Transverse colon (tissue), 4 donors: ENCODE measurements around the gene BEND7. TPM values are rescaled to one million over a fixed set of nuclear protein-coding genes. Genes with fewer than 3 reads are reported as not detected.
A peak's percentile ranks its signal among the peaks of the same experiment; 100 is the strongest.
"Not testable (repeated sequence)": the region's sequence is repeated elsewhere in the genome, so short reads cannot be mapped to it uniquely, and the experiment has no call there.

Experiments
- DNase-seq: peaks from one replicate; pipeline ENCODE4 v3.0.0-alpha.2; 2019
- H3K27ac ChIP-seq, 4 donors: fragments of 200-600 bp; sonication (generic); 2 replicates each; pipeline ENCODE4 v1.5.1; 2016 to 2018; ENCODE audit warnings: inconsistent platforms in 4 of 4
- H3K27me3 ChIP-seq: fragments of 200-600 bp; sonication (generic); 2 replicates; pipeline ENCODE4 v1.5.1; 2017; ENCODE audit warnings: inconsistent platforms
- H3K36me3 ChIP-seq, 4 donors: fragments of 200-600 bp; sonication (generic); 2 replicates each; pipeline ENCODE4 v1.5.1; 2017 to 2019; ENCODE audit warnings: inconsistent platforms in 4 of 4
- H3K4me1 ChIP-seq, 4 donors: fragments of 200-600 bp; sonication (generic); 2 replicates each; pipeline ENCODE4 v1.5.1; 2017 to 2020; ENCODE audit warnings: inconsistent platforms in 4 of 4
- H3K4me3 ChIP-seq, 4 donors: fragments of 200-600 bp; sonication (generic); 1 replicate in 1 of 4; 2 replicates in 3 of 4; pipeline versions ENCODE4 v1.5.1 to v1.6.1; 2017 to 2019; ENCODE audit warnings: inconsistent platforms in 4 of 4
- H3K9me3 ChIP-seq, 2 donors: fragments of 200-600 bp; sonication (generic); 2 replicates each; pipeline ENCODE4 v1.5.1; 2017 to 2019; ENCODE audit warnings: inconsistent platforms in 2 of 2
- CTCF ChIP-seq, 5 experiments: fragments of 200-600 bp in 3 of 5; fragments of 450-650 bp in 2 of 5; sonication (generic) in 3 of 5; IDR thresholded peaks; 1 replicate in 2 of 5; 2 replicates in 3 of 5; pipeline ENCODE4 v1.5.1; 2016 to 2017; ENCODE audit warnings: antibody characterized with exemption in 5 of 5, inconsistent platforms in 3 of 5, mild to moderate bottlenecking in 2 of 5, moderate library complexity in 1 of 5
- EP300 ChIP-seq: sonication (generic); formaldehyde crosslinking; IDR thresholded peaks from one replicate; pipeline ENCODE4 v1.6.1; 2017; ENCODE audit warnings: antibody characterized with exemption, low read depth
- POLR2A ChIP-seq: fragments of 450-650 bp; IDR thresholded peaks from one replicate; pipeline ENCODE4 v1.6.1; 2016; ENCODE audit warnings: antibody characterized with exemption, mild to moderate bottlenecking, moderate library complexity
- POLR2AphosphoS5 ChIP-seq, 3 donors: sonication (generic); formaldehyde crosslinking; IDR thresholded peaks; one replicate each; pipeline ENCODE4 v1.6.1; 2016; ENCODE audit warnings: antibody characterized with exemption in 3 of 3
- WGBS, 2 donors: methylation state at CpG; one replicate each; pipeline ENCODE4 v1.1.5; 2018; ENCODE audit warnings: low coverage in 1 of 2; 5-methylcytosine and 5-hydroxymethylcytosine counted together
- in situ Hi-C, 4 donors: fragments of 200-750 bp; cut with MboI; loops; one replicate each; pipeline versions ENCODE4 v1.15.0 to v1.15.1; 2017; ENCODE audit warnings: low sequenced_read_pairs in 3 of 4, low pct_ligation_motif_present in 1 of 4, low pct_unique_long_range_greater_than_20kb in 1 of 4
- intact Hi-C: fragments of 100-400 bp; cut with DNase I; formaldehyde crosslinking; loops from one replicate; pipeline ENCODE4 v1.15.1; 2023; ENCODE audit warnings: low total_unique reads
- total RNA-seq, 4 donors: library from RNA; depleted of rRNA; stranded (reverse); fragments of >200 nt; gene quantifications; one replicate each; pipeline ENCODE4 v1.1.0, GENCODE V29; 2016

BEND7 gene
- total RNA-seq, 4 donors from 2014 or later = 16.1 to 41.4 (median 31.0) TPM

DNA sequence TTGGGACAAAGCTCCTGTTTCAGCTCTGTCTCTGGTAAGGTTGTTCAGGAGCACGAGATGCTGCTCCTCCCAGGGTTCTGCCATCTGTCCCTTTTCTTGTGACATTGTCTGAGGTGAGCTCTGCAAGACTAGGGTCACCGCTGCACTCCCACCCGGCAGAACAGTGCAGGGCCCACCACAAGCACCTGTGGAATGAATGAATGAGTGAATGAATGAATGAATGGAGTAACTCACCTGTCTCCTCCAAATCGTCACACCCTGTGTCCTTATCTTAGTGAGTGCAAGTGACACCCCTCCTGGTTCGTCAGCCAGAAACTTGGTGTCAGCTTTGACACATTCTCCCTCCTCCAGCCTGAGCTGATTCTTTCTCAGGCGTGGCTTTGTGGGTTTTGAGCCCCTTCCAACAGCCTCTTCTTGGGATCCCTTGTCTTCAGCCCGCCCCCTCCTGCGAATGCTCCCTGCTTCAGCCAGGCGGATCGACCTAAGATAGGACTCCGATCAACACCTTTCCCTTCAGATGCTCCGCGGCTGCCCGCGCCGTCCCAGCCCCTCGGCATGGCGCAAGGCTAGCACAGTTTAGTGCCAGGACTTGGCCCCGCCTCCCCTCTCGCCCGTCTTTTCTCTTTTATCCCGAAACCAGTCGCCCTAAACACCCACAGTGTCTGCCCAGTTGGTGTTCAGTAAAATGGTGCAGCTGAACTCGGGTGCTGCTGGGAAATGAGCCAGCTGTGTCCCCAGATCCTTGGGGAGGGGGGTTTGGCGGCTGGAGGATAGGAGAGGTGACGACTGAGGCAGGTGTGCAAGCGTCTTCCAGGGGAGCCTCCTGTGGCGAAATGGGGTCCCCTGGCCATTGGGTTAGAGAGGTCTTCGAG lies 89.3 kb downstream of the BEND7 start:
- H3K4me1 ChIP-seq = peaks cover 8 to 15% (median 12%) of the 10 kb centered on the region in 4 donors
- TF ChIP-seq CTCF (IDR thresholded peaks at IDR 0.05) (no peak), POLR2A (no peak), POLR2AphosphoS5 (IDR thresholded peaks at IDR 0.05) (no peak), EP300 (no peak)
- in situ Hi-C loops = loop anchor here in 2 of 4 donors (5.0 to 10.0 kb wide), 2 partner anchors 65 to 67 kb away; no protein-coding TSS in a partner anchor
- H3K36me3 ChIP-seq = no peaks in the 10 kb centered on the region
- H3K4me3 ChIP-seq = peak overlapping the region in 3 of 4 donors; percentile 28 to 48 (median 31)
- 20% methylated on average over 29 of the region's 29 CpGs; no CpG with 5 or more reads in 1 of the 2 donors for WGBS, 2 donors
- H3K27ac ChIP-seq = no peak overlapping the region
- no peaks in the 10 kb centered on the region for H3K9me3 ChIP-seq
- peak; percentile 21 for DNase-seq
- intact Hi-C loops = loop anchor here (5.0 kb wide), 1 partner anchor 67 kb away; no protein-coding TSS in a partner anchor
- peaks cover 35% of the 10 kb centered on the region for H3K27me3 ChIP-seq

DNA sequence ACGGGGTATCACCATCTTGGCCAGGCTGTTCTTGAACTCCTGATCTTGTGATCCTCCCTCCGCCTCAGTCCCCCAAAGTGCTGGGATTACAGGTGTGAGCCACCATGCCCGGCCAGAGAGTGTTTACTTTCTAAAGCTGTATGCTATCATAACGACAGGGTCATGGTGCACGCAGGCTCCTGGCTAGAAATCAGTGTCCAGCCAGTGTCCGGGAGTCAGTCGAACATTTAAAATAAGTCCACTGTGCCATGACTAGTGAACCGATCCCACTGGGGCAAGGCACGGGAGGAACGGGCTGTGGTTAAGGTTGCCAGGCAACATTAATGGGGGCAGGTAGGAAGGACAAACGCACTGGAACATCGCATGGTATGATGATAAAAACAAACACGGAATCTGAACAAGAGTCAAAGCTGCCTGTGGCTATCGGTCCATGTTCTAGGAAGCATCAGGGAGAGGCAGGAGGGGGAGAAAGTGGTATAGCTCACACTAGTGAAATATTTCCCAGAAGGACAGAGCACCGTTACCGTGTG lies 91.7 kb downstream of the BEND7 start:
- Histone ChIP-seq H3K36me3 (no peaks in the 10 kb centered on the region), H3K4me3 (no peak overlapping the region), H3K27ac (no peak overlapping the region), H3K27me3 (peaks cover 35% of the 10 kb centered on the region), H3K4me1 (peaks cover 8 to 15% (median 12%) of the 10 kb centered on the region in 4 donors), H3K9me3 (no peaks in the 10 kb centered on the region)
- in situ Hi-C loops (loop anchor here in 2 of 4 donors (5.0 to 10.0 kb wide), 2 partner anchors 62 to 65 kb away; no protein-coding TSS in a partner anchor), intact Hi-C loops (no loop called here)
- 49 to 50% methylated on average over 9 to 16 of the region's 16 CpGs for WGBS, 2 donors
- no peak for TF ChIP-seq EP300
- no peak for TF ChIP-seq CTCF (IDR thresholded peaks at IDR 0.05)
- no peak for TF ChIP-seq POLR2AphosphoS5 (IDR thresholded peaks at IDR 0.05)
- TF ChIP-seq POLR2A = no peak
- DNase-seq = no peak

DNA sequence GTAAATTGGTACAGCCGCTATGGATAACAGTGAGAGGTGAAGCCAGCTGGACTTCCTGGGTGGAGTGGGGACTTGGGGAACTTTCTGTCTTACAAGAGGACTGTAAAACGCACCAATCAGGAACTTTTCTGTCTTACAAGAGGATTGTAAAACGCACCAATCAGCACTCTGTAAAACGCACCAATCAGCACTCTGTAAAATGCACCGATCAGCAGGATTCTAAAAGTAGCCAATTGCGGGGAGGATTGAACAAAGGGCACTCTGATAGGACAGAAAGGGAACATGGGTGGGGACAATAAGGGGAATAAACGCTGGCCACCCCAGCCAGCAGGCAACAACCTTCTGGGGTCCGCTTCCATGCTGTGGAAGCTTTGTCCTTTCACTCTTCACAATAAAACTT lies 100.9 kb downstream of the BEND7 start:
- in situ Hi-C loops = loop anchor here in 1 of 4 donors (10.0 kb wide), 1 partner anchor 53 kb away; no protein-coding TSS in a partner anchor
- H3K36me3 ChIP-seq, H3K4me3 ChIP-seq, H3K4me1 ChIP-seq, H3K27ac ChIP-seq, intact Hi-C loops, H3K9me3 ChIP-seq, H3K27me3 ChIP-seq, DNase-seq: not testable (repeated sequence)
- WGBS, 2 donors = 78 to 88% methylated on average over 3 to 8 of the region's 8 CpGs

DNA sequence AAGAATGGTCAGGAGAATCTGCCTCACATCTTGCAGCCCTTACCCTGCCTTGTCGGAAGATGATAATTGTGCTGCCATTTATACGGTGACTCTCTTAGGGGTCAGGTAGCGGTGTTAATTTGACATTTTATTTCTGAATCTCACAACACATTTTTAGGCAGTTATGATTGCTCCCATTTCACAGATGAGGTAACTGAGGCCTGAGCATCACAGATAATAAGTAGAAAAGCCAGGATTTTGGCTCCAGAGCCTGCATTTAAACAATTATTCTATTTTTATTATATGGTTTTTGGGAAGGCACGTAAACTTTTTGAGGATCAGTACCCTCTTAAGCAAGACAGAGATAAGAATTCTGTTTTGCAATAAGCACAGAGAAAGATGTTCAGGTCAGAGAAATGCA lies 103.4 kb downstream of the BEND7 start:
- no peaks in the 10 kb centered on the region for H3K36me3 ChIP-seq
- intact Hi-C loops (no loop called here), in situ Hi-C loops (loop anchor here in 1 of 4 donors (10.0 kb wide), 1 partner anchor 51 kb away; no protein-coding TSS in a partner anchor)
- no peak overlapping the region for H3K27ac ChIP-seq
- TF ChIP-seq EP300 (no peak), CTCF (IDR thresholded peaks at IDR 0.05) (no peak), POLR2A (no peak)
- H3K27me3 ChIP-seq = no peaks in the 10 kb centered on the region
- no peaks in the 10 kb centered on the region for H3K9me3 ChIP-seq
- WGBS, 2 donors = 57 to 62% methylated on average over 4 of the region's 4 CpGs
- no peak overlapping the region for H3K4me3 ChIP-seq
- no peak for DNase-seq
- H3K4me1 ChIP-seq = no peaks in the 10 kb centered on the region
